GM04504 (cell line): ENCODE measurements around the gene ABHD16B.

Source experiments
- DNase-seq: peaks from one replicate; pipeline ENCODE4 v3.0.0-alpha.2; 2012; ENCODE audit warnings: low read depth

ABHD16B gene

DNA sequence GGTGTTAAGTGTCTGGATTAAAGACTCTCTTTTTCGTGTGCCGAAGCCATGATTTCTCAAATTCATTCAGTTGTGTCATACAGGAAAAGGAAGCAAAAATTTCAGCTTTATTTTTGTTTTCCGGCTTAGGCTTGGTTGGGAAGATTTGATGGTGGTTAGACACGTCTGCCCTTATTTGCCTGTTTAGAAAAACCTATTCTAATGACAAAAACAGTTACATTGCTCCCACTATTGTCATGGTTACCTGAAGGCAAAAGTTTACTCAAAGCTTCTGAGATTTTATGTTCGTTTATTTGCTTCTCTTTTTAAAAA lies 34.6 kb downstream of the ABHD16B start:
- DNase-seq = no peak

DNA sequence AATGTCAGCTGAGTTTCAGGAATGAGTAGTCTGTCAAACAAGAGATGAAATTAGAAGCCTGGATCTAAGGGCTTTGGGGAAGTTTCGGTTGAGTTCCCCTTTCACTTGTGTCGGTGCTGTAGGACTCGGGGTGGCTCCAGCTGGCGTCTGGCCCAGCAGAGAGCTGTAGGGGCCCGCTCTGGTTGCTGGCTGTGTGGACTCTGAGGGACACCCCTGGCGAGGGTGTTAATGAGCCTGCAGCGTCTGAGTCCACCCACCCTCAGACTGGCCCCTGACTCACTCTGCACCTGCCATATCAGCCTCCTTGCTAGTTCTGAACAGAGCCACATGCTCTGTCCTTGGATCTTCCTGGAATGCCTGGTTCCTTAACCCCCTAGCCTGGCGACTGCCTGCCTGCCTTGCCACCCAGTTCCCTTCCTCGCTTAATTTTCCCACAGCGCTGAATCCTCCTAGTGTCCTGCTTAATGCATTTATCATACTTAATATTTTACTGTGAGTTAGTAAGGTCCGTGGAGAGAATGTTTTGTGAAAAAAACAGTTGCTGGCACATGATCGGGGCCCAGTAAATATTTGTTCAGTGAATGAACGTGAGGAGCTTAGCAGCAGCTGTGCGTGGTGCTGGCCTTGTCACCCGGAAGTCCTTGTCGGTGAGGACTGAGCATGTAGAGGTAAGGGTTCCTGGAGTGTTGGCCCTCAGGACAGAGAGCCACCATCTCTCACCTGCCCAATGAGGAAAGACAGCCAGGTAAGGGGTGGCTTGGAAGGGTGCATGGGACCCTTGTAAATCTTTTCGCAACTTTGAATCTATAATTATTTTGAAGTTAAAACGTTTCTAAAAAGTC lies 35.2 kb downstream of the ABHD16B start:
- no peak for DNase-seq

- no peak for DNase-seq
These were observed 36.8 kb downstream of the ABHD16B start for GRCh38 chr20:63897978-63898561.

DNA sequence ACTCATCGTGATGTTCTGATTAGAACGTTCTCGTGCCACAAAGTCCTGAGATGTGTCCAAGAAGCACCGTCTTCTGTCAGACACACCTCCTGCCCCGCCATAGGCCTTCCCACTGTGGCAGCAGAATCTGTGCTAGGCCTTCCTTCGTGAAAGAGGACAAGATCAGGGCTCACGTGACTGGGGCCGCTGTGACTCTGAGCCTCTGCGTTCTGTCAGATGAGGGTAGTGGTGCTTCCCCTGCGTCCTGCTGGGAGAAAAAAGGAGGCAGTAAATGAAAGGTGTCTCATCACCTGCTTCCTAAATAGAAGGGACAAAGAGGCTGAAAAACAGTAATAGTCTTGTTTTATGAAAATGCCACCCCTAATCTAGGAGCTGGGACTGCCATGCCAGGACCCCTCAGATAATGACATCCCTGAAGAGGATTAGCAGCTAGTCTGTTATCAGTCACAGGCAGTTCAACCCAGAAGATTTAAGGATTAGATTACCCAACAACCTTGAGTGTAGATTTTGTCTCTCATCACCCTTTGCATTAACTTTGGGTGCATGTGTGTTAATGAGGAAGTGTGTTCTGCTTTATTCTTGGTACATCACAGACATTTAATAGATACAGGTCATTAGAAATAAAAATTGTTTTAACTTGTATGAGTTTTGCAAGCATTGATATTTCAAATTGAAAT lies 37.7 kb downstream of the ABHD16B start:
- no peak for DNase-seq

DNA sequence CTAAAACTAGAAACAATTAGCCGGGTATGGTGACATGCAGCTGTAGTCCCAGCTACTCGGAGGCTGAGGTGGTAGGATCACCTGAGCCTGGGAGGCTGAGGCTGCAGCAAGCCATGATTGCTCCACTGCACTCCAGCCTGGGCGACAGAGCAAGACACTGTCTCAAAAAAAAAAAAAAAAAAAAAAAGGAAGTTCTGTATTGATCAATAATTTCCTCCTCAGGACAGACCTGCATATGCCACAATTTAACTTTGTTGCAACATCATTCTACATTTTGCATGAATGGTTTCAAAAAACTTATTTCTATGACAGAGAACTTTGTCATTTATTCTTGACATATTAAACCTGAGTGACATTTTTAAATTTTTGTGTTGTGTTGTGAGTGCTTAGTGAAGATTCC lies 39.1 kb downstream of the ABHD16B start:
- no peak for DNase-seq

DNA sequence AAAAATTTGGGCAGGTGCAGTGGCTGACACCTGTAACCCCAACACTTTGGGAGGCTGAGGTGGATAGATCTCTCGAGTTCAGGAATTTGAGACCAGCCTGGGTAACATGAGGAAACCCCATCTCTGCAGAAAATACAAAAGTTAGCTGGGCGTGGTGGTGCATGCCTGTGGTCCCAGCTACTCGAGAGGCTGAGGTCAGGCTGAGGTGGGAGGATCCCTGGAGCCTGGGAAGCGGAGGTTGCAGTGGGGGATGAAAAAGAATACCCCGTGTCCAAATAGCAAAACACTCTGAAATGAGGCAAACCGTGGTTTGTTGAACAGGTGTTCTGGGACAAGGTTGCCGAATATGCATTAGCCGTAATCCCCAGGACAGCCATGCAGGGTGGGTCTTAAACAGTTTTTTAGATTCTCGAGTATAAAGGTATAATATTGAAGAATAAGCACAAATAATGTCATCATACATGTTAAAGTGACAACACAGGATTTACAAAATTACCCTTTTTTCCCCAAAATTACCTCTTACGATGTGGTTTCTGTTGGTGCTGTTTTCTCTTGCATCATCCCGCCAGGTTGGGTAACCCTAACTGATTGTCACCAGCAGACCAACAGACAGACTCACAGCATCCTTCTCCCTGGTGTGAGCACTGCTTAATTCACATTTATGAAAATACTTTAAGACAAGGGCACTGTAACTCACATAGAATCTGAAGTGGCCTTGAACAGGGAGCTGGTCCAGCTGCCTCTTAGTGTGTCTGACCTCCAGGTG lies 42.7 kb downstream of the ABHD16B start:
- no peak for DNase-seq

DNA sequence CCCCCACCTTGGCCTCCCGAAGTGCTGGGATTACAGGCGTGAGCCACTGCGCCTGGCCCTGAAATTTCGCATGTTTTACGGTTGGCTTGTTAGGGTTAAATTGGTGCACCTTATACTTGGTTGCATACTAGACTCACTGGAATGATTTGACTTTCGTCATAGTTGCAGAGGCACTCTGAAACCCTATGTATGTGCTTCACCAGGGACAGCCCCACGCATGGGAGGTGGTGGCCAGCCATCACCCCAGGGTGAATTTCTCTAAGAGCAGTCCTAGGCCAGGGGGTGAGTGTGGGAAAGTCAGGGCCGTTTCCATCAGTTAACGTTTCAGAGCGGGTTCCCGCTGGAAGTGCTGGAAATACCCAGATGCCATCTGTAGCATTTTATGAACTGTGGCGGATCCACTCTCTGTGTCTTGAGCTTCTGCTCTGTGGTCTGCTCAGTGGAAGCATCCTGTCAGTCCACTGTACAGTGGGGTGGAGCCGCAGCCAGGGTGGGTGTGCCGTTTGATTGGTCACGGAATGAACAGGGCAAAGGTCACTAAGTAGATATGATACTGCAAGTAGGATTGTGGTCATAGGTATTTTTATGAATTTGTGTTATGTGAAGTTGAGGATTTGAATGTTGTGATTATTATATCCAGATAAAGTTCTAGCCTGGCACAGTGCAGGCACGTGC lies 46.8 kb downstream of the ABHD16B start:
- no peak for DNase-seq

- DNase-seq = no peak
These were observed 49.9 kb downstream of the ABHD16B start for GRCh38 chr20:63911176-63911575.
